Astrocyte (in vitro differentiated cells and primary cell): ENCODE results near the gene CCDC175.

Experiments used
- EZH2 ChIP-seq: IDR thresholded peaks from 2 replicates; pipeline ENCODE4 v1.6.1; 2012; ENCODE audit warnings: mild to moderate bottlenecking, low read length, inconsistent platforms; ENCODE audit not compliant: insufficient read depth
- TF ChIP-seq, protein P1 (sequence below): IDR thresholded peaks from 2 replicates; pipeline ENCODE4 v1.5.1; 2011; ENCODE audit warnings: low read depth, mild to moderate bottlenecking, inconsistent platforms, low read length, moderate library complexity; ENCODE audit not compliant: insufficient read depth

DNA sequence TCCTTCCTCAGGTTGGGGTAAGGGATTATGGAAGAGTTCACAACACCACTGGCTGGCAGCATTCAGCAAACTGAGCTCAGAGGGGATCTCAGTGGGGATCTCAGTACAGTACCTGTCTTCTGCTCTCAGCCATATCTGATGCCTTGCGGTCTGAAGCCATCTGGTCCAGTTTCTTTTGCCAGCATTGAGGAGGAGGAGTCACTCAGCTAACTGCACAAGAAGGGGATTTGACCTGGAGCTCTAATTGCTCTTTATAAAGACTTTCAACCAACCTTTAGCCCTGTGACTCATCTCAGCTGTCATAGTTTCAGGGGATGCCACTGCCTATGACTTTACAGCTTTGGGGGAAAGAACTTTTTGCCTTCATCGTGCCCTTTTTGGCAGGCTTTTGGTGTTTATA lies 47.4 kb downstream of the CCDC175 start:
- TF ChIP-seq, protein P1, sequence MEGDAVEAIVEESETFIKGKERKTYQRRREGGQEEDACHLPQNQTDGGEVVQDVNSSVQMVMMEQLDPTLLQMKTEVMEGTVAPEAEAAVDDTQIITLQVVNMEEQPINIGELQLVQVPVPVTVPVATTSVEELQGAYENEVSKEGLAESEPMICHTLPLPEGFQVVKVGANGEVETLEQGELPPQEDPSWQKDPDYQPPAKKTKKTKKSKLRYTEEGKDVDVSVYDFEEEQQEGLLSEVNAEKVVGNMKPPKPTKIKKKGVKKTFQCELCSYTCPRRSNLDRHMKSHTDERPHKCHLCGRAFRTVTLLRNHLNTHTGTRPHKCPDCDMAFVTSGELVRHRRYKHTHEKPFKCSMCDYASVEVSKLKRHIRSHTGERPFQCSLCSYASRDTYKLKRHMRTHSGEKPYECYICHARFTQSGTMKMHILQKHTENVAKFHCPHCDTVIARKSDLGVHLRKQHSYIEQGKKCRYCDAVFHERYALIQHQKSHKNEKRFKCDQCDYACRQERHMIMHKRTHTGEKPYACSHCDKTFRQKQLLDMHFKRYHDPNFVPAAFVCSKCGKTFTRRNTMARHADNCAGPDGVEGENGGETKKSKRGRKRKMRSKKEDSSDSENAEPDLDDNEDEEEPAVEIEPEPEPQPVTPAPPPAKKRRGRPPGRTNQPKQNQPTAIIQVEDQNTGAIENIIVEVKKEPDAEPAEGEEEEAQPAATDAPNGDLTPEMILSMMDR = no peak
- no peak for TF ChIP-seq EZH2
